Uterus (tissue), 4 donors: Measurements from ENCODE around the gene EHD1. TPM values are rescaled to one million over a fixed set of nuclear protein-coding genes. Genes with fewer than 3 reads are reported as not detected.

Experiments
- DNase-seq, 2 donors: peaks; one replicate each; pipeline ENCODE4 v3.0.0-alpha.2; 2019 to 2020
- H3K27ac ChIP-seq, 2 donors: fragments of 200-600 bp; sonication (generic); 1 replicate in 1 of 2; 2 replicates in 1 of 2; pipeline ENCODE4 v1.5.1; 2016 to 2018
- H3K27me3 ChIP-seq, 2 donors: fragments of 200-600 bp; sonication (generic); one replicate each; pipeline ENCODE4 v1.5.1; 2018 to 2019; ENCODE audit warnings: control low read depth in 1 of 2
- H3K36me3 ChIP-seq, 2 donors: fragments of 200-600 bp; sonication (generic); one replicate each; pipeline ENCODE4 v1.5.1; 2019; ENCODE audit warnings: control low read depth in 1 of 2
- H3K4me1 ChIP-seq, 2 donors: fragments of 200-600 bp; sonication (generic); one replicate each; pipeline ENCODE4 v1.5.1; 2018 to 2019; ENCODE audit warnings: control low read depth in 1 of 2
- H3K4me3 ChIP-seq, 2 donors: fragments of 200-600 bp; sonication (generic); 1 replicate in 1 of 2; 2 replicates in 1 of 2; pipeline ENCODE4 v1.5.1; 2018 to 2019; ENCODE audit warnings: mild to moderate bottlenecking in 1 of 2
- H3K9me3 ChIP-seq, 2 donors: fragments of 200-600 bp; sonication (generic); one replicate each; pipeline ENCODE4 v1.5.1; 2019; ENCODE audit warnings: control low read depth in 1 of 2
- CTCF ChIP-seq, 4 experiments: fragments of 200-600 bp in 2 of 4; fragments of 450-650 bp in 2 of 4; sonication (generic) in 2 of 4; IDR thresholded peaks; one replicate each; pipeline ENCODE4 v1.5.1; 2016 to 2019; ENCODE audit warnings: antibody characterized with exemption in 4 of 4, mild to moderate bottlenecking in 2 of 4, moderate library complexity in 1 of 4
- POLR2A ChIP-seq, 2 donors: fragments of 450-650 bp; IDR thresholded peaks; one replicate each; pipeline ENCODE4 v1.6.1; 2016; ENCODE audit warnings: antibody characterized with exemption in 2 of 2, mild to moderate bottlenecking in 1 of 2, moderate library complexity in 1 of 2
- intact Hi-C: fragments of 100-400 bp; cut with DNase I; formaldehyde crosslinking; loops from one replicate; pipeline ENCODE4 v1.15.1; 2023; ENCODE audit warnings: low total_unique reads
- total RNA-seq, 4 donors: library from RNA; depleted of rRNA in 3 of 4; stranded (reverse); fragments of >200 nt in 3 of 4; gene quantifications; one replicate each; pipeline versions ENCODE4 v1.1.0 to v1.2.4, GENCODE V29; 2014 to 2023
- donor health status: DM: yes; HTN: yes; CAD: no.

EHD1 gene
- total RNA-seq, 4 donors from 2014 or later: 3.5 to 78.7 (median 36.9) TPM

GRCh38 chr11:64877390-64878222 is 815 bp downstream of the EHD1 start:
- Histone ChIP-seq H3K9me3 (no peaks in the 10 kb centered on the region), H3K36me3 (no peaks in the 10 kb centered on the region), H3K4me1 (no peaks in the 10 kb centered on the region), H3K27ac (peak overlapping the region; percentile 76 to 80), H3K4me3 (peak overlapping the region; percentile 68 to 95), H3K27me3 (no peaks in the 10 kb centered on the region)
- TF ChIP-seq POLR2A (IDR thresholded peaks at IDR 0.05) (no peak), CTCF (IDR thresholded peaks at IDR 0.05) (no peak)
- DNase-seq: no peak
- intact Hi-C loops: no loop called here

- H3K4me1 ChIP-seq: no peaks in the 10 kb centered on the region
- no peaks in the 10 kb centered on the region for H3K36me3 ChIP-seq
- H3K27me3 ChIP-seq: no peaks in the 10 kb centered on the region
- no peak for TF ChIP-seq POLR2A (IDR thresholded peaks at IDR 0.05)
- TF ChIP-seq CTCF (IDR thresholded peaks at IDR 0.05): no peak
- peak overlapping the region; percentile 68 to 95 for H3K4me3 ChIP-seq
- peak overlapping the region; percentile 76 to 80 for H3K27ac ChIP-seq
- intact Hi-C loops: no loop called here
- no peak for DNase-seq
- no peaks in the 10 kb centered on the region for H3K9me3 ChIP-seq
These were observed 1.5 kb downstream of the EHD1 start for GRCh38 chr11:64876835-64877341.

GRCh38 chr11:64876229-64876750 is 2.1 kb downstream of the EHD1 start:
- intact Hi-C loops: no loop called here
- Histone ChIP-seq H3K4me3 (peak overlapping the region; percentile 68 to 95), H3K4me1 (peaks cover 0 to under 1% of the 10 kb centered on the region in 2 donors), H3K36me3 (no peaks in the 10 kb centered on the region), H3K27ac (peak overlapping the region; percentile 76 to 80), H3K27me3 (no peaks in the 10 kb centered on the region), H3K9me3 (no peaks in the 10 kb centered on the region)
- TF ChIP-seq CTCF (IDR thresholded peaks at IDR 0.05) (no peak), POLR2A (IDR thresholded peaks at IDR 0.05) (no peak)
- no peak for DNase-seq

GRCh38 chr11:64875369-64876228 is 2.8 kb downstream of the EHD1 start:
- Histone ChIP-seq H3K27me3 (no peaks in the 10 kb centered on the region), H3K9me3 (no peaks in the 10 kb centered on the region), H3K4me3 (peak overlapping the region in 1 of 2 donors; percentile 68), H3K27ac (peak overlapping the region; percentile 76 to 80), H3K4me1 (peaks cover 0 to 7% of the 10 kb centered on the region in 2 donors), H3K36me3 (no peaks in the 10 kb centered on the region)
- DNase-seq: no peak
- intact Hi-C loops: no loop called here
- no peak for TF ChIP-seq CTCF (IDR thresholded peaks at IDR 0.05)
- no peak for TF ChIP-seq POLR2A (IDR thresholded peaks at IDR 0.05)
